Measurements from ENCODE around the gene SARNP.
"Not testable (repeated sequence)": the region's sequence is repeated elsewhere in the genome, so short reads cannot be mapped to it uniquely, and the experiment has no call there.

The SARNP gene

DNA sequence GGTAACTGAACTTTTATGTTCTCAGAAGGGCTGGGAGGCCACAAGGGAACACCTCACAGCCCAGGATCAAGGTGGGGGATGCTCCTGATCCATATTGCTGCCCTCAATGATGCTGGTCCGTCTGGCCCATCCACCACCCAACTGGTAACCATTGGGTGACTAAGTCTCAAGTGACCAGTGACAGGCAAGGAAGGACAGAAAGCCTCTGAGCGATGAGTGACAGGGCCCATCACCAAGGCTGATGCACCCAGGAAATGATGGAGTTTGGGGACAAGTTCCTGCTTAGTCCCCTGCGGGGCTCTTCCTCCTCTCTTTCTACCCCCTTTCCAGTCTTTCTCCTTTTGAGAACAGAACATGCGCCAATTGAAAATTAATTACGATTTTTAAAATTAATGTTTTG lies 27.8 kb upstream of the SARNP start:
- H3K27ac Mint-ChIP-seq: no peak overlapping the region
- no peaks in the 10 kb centered on the region for H3K36me3 Mint-ChIP-seq (ENCODE audit: low read depth)
- no peaks in the 10 kb centered on the region for H3K27me3 Mint-ChIP-seq
- no peaks in the 10 kb centered on the region for H3K9me3 Mint-ChIP-seq
- H3K4me3 Mint-ChIP-seq: no peak overlapping the region
- H3K4me1 Mint-ChIP-seq (ENCODE audit: low read depth): peaks cover 17% of the 10 kb centered on the region

DNA sequence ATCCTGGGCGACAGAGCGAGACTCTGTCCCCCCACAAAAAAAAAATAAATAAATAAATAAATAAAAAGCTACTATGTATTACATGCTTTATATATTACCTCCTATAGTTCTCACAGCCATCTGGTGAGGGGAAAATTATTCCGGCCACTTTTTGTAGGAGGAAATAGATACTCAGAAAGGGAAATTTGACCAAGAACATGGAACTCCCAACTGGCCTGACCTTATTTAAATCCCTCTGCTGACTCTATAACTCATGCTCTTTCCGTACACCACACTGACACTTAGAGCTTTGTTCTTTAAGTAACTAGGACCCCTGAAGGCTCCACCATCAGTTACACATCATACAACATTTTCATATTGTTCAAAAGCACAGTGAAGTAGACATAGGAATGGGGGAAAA lies 27.4 kb upstream of the SARNP start:
- no peaks in the 10 kb centered on the region for H3K36me3 Mint-ChIP-seq (ENCODE audit: low read depth)
- no peaks in the 10 kb centered on the region for H3K9me3 Mint-ChIP-seq
- no peaks in the 10 kb centered on the region for H3K27me3 Mint-ChIP-seq
- peaks cover 17% of the 10 kb centered on the region for H3K4me1 Mint-ChIP-seq (ENCODE audit: low read depth)
- no peak overlapping the region for H3K27ac Mint-ChIP-seq
- H3K4me3 Mint-ChIP-seq: no peak overlapping the region

DNA sequence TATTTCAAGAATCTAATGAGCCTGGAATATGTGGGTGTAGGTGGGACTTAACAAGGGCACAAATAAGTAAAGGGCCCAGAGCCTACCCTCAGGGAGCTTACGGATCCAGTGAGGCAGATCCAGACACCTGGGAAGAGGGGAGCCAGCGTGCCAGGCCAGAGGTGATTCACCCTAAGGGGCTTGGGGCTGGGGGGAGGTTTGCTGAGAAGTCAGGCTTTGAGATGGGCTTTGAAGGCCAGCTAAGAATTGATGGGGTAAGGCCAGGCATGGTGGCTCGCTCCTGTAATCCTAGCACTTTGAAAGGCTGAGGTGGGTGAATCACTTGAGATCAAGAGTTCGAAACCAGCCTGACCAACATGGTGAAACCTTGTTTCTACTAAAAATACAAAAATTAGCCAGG lies 25.9 kb upstream of the SARNP start:
- H3K4me1 Mint-ChIP-seq (ENCODE audit: low read depth): peaks cover 13% of the 10 kb centered on the region
- no peaks in the 10 kb centered on the region for H3K36me3 Mint-ChIP-seq (ENCODE audit: low read depth)
- H3K9me3 Mint-ChIP-seq: no peaks in the 10 kb centered on the region
- no peak overlapping the region for H3K27ac Mint-ChIP-seq
- H3K27me3 Mint-ChIP-seq: no peaks in the 10 kb centered on the region
- H3K4me3 Mint-ChIP-seq: no peak overlapping the region

DNA sequence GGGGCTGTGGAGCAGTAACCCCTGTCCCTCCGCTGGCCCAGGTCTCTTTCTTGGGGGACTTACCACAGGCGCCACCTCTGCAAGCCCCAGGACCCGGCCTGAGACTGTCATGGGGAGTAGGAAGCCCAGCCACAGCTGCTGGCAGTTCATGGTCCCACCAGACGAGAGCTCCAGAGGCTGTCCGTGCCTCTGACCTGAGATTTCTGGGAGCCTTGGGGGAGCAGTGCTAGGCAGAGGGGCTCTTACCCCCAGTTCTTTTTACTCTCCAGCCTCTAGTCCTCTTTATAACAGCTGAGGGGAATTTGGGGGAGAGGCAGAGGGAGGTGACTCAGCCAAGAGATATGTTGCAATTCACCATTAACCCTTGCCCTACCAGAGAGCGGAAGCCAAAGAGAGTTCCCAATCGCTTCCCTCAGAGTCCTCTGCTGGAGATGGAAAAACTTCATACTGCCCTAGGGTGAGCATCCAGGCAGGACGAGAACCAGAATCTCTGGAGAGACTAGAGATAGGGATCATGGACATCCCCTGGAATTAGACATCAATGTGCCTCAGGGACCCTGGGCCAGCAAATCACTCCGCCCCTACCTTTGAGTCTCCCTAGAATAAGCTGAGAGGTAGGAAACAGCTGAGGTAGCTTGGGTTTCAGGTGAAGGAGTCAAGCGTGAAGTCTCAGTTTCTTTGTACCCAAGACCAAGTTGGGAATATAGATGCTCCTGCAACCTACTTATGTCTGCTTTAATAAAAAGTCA lies 25.3 kb upstream of the SARNP start, which contains the start of gene MMP19:
MMP19 (minus strand) TSS at position 256 of the 749 bp plus-strand sequence; CDS start at position 150, 106 bp downstream.
- no peaks in the 10 kb centered on the region for H3K9me3 Mint-ChIP-seq
- H3K36me3 Mint-ChIP-seq (ENCODE audit: low read depth): no peaks in the 10 kb centered on the region
- H3K4me1 Mint-ChIP-seq (ENCODE audit: low read depth): peaks cover 12% of the 10 kb centered on the region
- peak within 1 kb of the TSS; percentile 63 for H3K27ac Mint-ChIP-seq
- no peak within 1 kb of the TSS for H3K4me3 Mint-ChIP-seq
- no peaks in the 10 kb centered on the region for H3K27me3 Mint-ChIP-seq

DNA sequence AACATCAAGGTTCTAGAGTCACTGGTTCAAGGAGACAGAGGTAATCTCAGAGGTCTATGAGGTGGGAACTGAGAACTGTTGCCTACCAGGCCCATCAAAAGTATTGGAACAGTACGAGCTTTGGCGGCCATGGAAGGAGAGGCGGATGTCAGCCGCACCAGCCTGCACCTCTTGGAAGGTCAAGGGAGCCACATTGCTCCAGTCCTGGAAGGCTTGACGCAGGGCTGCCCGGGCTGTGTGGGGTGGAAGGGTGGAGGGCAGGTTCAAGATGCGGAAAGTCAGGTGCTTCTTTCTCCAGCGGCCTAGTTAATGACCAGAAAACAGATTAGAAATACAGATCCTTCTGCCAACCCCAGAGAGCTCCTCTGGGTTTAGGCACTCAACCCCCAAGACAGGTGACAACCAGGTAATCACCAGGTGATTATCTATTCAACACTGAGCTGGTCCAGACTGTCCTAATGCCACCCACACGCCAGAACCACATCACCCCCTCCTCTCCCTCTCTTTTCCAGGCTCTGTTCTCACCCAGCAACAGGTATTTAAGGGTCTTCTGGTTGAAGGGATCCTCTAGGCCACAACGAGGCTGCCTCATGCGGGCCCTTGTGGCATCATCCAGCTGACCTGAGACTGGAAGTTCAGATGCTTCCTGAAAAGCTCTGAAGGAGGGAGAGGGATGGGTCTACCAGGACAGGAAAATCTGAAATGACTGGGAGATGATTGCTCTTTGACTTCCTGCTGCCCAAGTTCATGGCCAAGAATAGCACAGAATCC lies 23.2 kb upstream of the SARNP start:
- no peaks in the 10 kb centered on the region for H3K4me1 Mint-ChIP-seq (ENCODE audit: low read depth)
- no peaks in the 10 kb centered on the region for H3K36me3 Mint-ChIP-seq (ENCODE audit: low read depth)
- H3K27ac Mint-ChIP-seq: no peak overlapping the region
- no peaks in the 10 kb centered on the region for H3K9me3 Mint-ChIP-seq
- H3K27me3 Mint-ChIP-seq: no peaks in the 10 kb centered on the region
- H3K4me3 Mint-ChIP-seq: no peak overlapping the region

DNA sequence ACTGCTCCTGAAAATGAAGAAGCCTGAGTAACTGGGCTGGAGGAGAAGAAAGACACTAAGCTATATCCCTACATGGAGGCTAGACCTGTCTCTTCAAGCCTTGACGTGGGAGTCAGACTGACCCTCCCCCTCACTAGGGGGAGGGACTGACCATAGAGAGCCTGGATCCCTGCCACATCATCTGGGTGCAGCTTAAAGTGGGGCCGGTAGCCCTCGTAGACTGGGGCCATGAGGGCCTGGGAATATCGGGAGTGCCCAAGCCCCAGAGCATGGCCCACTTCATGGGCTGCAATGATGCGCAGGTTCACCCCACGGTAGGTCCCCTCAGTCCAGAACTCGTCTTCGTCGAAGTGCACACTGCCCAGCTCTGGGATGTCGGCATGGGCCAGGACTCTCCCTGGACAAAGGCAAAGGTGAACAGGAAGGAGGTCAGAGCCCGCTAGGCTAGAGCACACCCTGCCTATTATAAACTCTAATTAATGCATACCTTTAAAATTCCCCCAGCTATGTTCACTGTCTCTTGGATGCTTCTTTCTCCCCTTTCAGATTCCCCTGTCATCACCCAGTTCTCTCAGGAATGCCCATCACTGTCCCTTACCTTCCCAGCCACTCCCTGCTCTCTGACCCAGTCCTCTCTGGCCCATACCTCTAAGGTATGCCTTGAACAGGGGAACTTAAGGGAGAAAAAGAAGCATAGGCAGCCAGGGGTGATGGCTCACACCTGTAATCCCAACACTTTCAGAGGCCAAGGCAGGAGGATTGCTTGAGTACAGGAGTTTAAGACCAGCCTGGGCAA lies 22.0 kb upstream of the SARNP start:
- no peaks in the 10 kb centered on the region for H3K36me3 Mint-ChIP-seq (ENCODE audit: low read depth)

DNA sequence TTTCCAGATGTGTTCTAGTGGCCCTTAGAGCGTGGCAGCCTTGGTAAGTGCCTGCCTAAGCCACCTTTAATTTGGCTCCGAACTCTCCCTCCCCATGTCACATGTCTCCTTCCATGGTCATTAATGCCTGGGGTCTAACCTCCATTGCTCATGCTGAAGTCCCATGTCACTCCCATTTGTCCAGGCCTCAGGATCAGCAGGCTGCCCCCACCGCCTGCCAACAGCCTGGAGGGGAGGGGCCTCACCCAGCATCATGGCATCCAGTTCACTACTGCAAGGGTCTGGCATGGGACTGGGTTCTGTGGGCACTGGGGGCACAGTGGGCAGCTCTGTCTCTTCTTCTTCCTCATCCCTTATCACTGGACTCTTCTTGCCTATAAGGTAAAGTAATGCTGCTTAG lies 20.8 kb upstream of the SARNP start:
- H3K4me1 Mint-ChIP-seq (ENCODE audit: low read depth): no peaks in the 10 kb centered on the region
- H3K27me3 Mint-ChIP-seq: no peaks in the 10 kb centered on the region
- H3K27ac Mint-ChIP-seq: no peak overlapping the region
- H3K9me3 Mint-ChIP-seq: no peaks in the 10 kb centered on the region
- H3K36me3 Mint-ChIP-seq (ENCODE audit: low read depth): no peaks in the 10 kb centered on the region
- no peak overlapping the region for H3K4me3 Mint-ChIP-seq

More for the DNA sequence above, 22.0 kb upstream of the SARNP start:
- Mint-ChIP-seq H3K9me3 (no peaks in the 10 kb centered on the region), H3K4me1 (ENCODE audit: low read depth) (no peaks in the 10 kb centered on the region), H3K27me3 (no peaks in the 10 kb centered on the region), H3K27ac (no peak overlapping the region), H3K4me3 (no peak overlapping the region)

DNA sequence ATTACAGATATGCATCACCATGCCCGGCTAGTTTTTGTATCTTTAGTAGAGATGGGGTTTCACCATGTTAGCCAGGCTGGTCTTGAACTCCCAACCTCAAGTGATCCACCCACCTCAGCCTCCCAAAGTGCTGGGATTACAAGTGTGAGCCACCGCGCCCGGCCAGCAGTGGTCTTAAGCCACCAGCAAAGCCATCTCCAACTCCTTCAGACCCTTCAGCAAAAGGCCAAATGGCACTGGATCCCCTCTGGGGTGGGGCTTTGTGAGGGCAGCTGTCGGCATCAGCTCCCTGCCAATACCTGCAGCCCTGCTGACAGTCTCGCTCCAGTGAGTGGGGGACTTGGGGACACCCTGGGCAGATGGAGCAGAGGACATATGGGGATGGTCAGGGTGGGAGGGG lies 16.9 kb upstream of the SARNP start:
- H3K27me3 Mint-ChIP-seq; H3K36me3 Mint-ChIP-seq (ENCODE audit: low read depth); H3K27ac Mint-ChIP-seq; H3K4me3 Mint-ChIP-seq; H3K9me3 Mint-ChIP-seq: not testable (repeated sequence)
- peaks cover 14% of the 10 kb centered on the region for H3K4me1 Mint-ChIP-seq (ENCODE audit: low read depth)

DNA sequence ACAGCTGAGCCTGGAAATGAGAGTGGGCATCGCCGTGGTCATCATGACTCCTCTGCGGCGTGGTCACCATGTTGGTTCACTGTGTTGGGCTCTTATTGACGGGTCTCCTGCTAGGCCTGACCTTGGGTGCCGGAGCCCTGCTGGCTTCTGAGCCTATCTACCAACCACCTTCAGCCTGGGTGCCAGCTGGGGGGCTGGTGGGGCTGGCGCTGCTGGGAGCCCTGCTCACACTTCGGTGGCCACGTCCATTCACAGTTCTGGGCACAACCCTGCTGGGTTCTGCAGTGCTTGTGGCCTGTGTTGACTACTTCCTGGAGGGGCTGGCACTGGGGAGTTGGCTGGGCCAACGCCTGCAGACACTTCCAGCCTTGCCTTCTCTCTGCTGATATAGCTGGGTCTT lies 15.5 kb upstream of the SARNP start:
- H3K4me3 Mint-ChIP-seq: no peak overlapping the region
- H3K9me3 Mint-ChIP-seq: no peaks in the 10 kb centered on the region
- peaks cover 2% of the 10 kb centered on the region for H3K36me3 Mint-ChIP-seq (ENCODE audit: low read depth)
- peaks cover 22% of the 10 kb centered on the region for H3K4me1 Mint-ChIP-seq (ENCODE audit: low read depth)
- H3K27ac Mint-ChIP-seq: no peak overlapping the region
- H3K27me3 Mint-ChIP-seq: no peaks in the 10 kb centered on the region

DNA sequence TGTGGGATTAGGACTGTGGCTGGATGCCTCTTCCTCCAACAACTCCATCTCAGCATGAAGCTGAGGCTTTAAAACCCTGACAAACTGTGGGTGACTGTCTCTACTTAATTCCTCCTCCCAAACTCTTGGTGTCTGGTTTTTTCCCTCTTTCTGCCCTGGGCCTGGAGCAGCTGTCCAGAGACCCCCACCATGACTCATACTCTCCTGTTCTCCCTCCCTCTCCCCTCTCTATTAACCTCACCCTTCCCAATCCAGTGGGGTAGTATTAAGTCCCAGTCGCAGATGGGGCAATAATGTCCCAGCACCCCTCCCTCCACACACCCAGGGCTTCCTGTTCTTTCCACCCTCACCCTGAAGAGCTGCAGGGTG lies 13.9 kb upstream of the SARNP start:
- Mint-ChIP-seq H3K4me1 (ENCODE audit: low read depth) (peaks cover 33% of the 10 kb centered on the region), H3K36me3 (ENCODE audit: low read depth) (peaks cover 9% of the 10 kb centered on the region), H3K27ac (peak overlapping the region; percentile 63)

DNA sequence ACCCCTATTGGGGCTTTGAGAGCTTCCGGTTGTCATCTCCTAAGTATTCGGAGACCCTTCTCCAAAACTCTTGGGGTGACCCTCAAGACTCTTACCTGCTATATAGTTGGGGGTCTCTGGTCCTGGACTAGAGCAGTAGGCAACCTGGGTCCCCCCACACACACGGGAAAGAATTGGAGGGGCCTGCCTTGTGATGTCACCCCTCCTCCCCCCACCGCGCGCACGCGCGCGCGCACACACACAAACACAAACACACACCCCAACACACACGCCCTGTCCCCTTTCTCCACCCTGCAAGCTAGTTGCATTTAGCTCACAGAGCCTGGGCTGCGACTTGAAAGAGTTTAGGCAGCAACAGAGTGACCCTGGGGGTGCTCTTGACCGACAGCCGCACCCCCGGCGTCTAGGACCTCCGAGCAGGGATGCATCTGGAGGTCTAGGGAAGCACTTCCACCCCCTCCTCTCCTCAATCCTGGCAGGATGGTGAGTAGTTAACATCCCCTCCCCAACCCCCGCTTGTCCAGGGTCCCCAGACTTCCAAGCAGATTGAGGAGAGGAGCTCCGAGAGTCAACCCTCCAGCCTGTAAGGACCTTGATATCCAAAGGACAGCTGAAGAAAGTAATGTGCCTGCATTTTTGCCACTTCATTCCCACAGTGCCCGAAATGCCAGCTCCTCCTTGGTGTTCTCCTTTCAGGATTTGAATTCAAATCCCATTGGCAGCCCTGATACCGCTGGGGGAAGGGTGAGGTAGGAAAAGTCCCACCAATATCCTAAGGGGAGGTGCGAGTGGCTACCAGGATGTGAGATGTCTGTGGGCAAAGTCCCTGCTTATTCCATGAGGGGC lies 13.3 kb upstream of the SARNP start:
- Mint-ChIP-seq H3K27ac (peak overlapping the region; percentile 95), H3K36me3 (ENCODE audit: low read depth) (peaks cover 13% of the 10 kb centered on the region), H3K4me1 (ENCODE audit: low read depth) (peaks cover 39% of the 10 kb centered on the region), H3K4me3 (peak overlapping the region; percentile 99), H3K9me3 (no peaks in the 10 kb centered on the region), H3K27me3 (no peaks in the 10 kb centered on the region)

More for the DNA sequence above, 13.9 kb upstream of the SARNP start:
- Mint-ChIP-seq H3K27me3 (no peaks in the 10 kb centered on the region), H3K9me3 (no peaks in the 10 kb centered on the region), H3K4me3 (peak overlapping the region; percentile 99)

DNA sequence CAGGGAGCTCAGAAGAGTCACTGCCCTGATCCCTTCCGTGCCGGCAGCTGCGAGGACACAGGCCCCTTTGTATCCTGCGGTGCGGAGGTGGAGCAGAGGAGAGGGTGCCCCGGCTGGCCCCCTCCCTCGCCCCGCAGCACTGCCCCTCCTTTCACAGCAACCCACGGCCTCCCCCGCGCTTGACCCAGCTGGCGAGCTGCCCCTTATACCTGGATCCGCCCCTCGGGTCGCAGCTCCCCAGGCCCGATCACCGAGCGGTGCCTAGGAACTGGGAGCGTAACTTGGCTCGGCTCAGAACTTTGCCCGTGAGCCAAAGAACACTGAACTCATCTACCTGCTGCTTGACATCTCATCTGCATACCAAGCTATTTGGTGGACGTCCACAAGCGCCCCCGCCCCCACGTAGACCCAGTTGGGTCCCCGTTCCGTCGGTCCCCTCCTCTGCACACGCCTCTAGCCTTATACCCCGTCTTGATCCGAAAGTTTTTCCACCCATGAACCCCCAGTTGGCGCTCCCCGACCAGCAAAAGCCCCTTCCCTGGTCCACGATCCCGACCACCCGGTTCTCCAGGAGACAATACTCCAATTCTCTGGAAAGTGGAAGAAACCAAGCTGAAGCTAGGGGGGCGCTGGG lies 12.6 kb upstream of the SARNP start:
- peak overlapping the region; percentile 95 for H3K27ac Mint-ChIP-seq
- peak overlapping the region; percentile 99 for H3K4me3 Mint-ChIP-seq
- H3K9me3 Mint-ChIP-seq: no peaks in the 10 kb centered on the region
- H3K27me3 Mint-ChIP-seq: no peaks in the 10 kb centered on the region
- peaks cover 15% of the 10 kb centered on the region for H3K36me3 Mint-ChIP-seq (ENCODE audit: low read depth)
- H3K4me1 Mint-ChIP-seq (ENCODE audit: low read depth): peaks cover 45% of the 10 kb centered on the region

DNA sequence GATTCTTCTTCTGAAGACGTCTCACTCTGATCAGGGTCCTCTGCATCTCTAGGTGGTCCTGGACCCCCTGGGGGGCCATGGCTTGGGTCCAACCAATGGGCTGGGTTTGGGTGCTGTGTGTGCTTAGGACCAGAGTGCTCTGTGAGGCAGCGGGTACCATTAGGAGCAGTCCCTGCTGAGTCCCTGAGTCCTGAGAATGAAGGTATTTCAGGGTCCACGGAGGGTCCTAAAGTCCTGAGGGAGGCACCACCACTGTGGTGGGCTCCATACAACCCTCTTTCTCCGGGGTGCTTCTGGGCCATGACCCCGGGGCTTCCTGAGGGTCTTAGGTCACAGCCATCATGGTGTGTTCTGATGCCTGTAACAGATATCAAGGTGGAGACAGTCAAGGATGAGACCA lies 10.8 kb upstream of the SARNP start:
- peak overlapping the region; percentile 95 for H3K27ac Mint-ChIP-seq
- H3K9me3 Mint-ChIP-seq: no peaks in the 10 kb centered on the region
- H3K36me3 Mint-ChIP-seq (ENCODE audit: low read depth): peaks cover 28% of the 10 kb centered on the region
- peak overlapping the region; percentile 99 for H3K4me3 Mint-ChIP-seq
- no peaks in the 10 kb centered on the region for H3K27me3 Mint-ChIP-seq
- peaks cover 54% of the 10 kb centered on the region for H3K4me1 Mint-ChIP-seq (ENCODE audit: low read depth)

DNA sequence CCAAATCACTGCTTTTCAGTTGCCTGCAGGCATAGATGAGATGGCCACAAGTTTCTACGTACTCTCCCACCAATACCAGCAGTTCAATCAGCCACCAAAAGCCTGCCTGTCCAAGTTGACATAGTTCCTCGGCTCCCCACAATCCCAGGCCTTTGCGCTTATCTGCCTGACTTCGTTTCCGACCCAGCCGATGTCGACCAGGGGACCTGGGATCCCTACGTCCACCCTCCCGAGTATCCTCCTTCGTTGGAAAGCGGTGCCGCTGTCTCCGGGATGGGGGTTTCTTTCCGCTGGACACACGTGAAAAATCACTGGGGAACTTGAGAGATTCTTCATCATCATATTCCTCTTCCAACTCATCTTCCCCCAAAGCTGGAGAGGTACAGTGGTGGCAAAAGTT lies 10.3 kb upstream of the SARNP start:
- peaks cover 54% of the 10 kb centered on the region for H3K4me1 Mint-ChIP-seq (ENCODE audit: low read depth)
- H3K4me3 Mint-ChIP-seq: peak overlapping the region; percentile 99
- no peaks in the 10 kb centered on the region for H3K27me3 Mint-ChIP-seq
- H3K27ac Mint-ChIP-seq: peak overlapping the region; percentile 95
- H3K9me3 Mint-ChIP-seq: no peaks in the 10 kb centered on the region
- H3K36me3 Mint-ChIP-seq (ENCODE audit: low read depth): peaks cover 34% of the 10 kb centered on the region

Measured in stimulated activated naive CD8-positive, alpha-beta T cell treated with anti-CD3 and anti-CD28 coated beads, Interleukin-15, Interleukin-2, amounts not matched to agents 100 ng/mL and 50 ng/mL, for 24 hours (primary cell).